A673 (cell line): ENCODE results near the gene CTSZ.

Source experiments
- EZH2 ChIP-seq: fragments of 200-600 bp; sonication (generic); IDR thresholded peaks from 2 replicates; pipeline ENCODE4 v1.6.1; 2017; ENCODE audit warnings: borderline replicate concordance, low read depth, mild to moderate bottlenecking, mixed read lengths, antibody characterized with exemption, low read length; ENCODE audit not compliant: poor library complexity, severe bottlenecking
- TF ChIP-seq, protein P1 (sequence below): fragments of 300-800, 200-600 bp; sonication (generic); conservative IDR thresholded peaks from 2 replicates; pipeline ENCODE4 v1.5.1; 2017; ENCODE audit warnings: low read depth, mild to moderate bottlenecking, antibody characterized with exemption, low read length, moderate library complexity, mixed read lengths

DNA sequence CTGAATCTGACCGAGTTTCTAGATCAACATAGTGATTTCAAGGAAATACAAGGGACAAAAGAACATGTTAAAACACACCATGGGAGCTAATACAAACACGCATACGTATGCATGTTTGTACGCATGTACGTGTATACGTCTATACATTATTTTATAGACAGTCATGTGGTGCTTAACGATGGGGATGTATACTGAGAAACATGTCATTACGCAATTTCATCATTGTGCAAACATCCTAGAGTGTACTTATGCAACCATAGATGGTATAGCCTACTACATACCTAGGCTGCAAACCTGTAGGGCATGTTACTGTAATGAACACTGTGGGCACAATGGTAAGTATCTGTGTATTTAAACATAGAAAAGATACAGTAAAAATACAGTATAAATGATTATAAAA lies 51.0 kb downstream of the CTSZ start:
- TF ChIP-seq EZH2, result no peak
- TF ChIP-seq, protein P1, sequence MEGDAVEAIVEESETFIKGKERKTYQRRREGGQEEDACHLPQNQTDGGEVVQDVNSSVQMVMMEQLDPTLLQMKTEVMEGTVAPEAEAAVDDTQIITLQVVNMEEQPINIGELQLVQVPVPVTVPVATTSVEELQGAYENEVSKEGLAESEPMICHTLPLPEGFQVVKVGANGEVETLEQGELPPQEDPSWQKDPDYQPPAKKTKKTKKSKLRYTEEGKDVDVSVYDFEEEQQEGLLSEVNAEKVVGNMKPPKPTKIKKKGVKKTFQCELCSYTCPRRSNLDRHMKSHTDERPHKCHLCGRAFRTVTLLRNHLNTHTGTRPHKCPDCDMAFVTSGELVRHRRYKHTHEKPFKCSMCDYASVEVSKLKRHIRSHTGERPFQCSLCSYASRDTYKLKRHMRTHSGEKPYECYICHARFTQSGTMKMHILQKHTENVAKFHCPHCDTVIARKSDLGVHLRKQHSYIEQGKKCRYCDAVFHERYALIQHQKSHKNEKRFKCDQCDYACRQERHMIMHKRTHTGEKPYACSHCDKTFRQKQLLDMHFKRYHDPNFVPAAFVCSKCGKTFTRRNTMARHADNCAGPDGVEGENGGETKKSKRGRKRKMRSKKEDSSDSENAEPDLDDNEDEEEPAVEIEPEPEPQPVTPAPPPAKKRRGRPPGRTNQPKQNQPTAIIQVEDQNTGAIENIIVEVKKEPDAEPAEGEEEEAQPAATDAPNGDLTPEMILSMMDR, result no peak
